Pancreas (tissue), 10 donors: ENCODE data around the gene NAA20. TPM values are rescaled to one million over a fixed set of nuclear protein-coding genes. Genes with fewer than 3 reads are reported as not detected.

Experiments used
- ATAC-seq, 4 donors: fragments of 200-7000 bp; cut with Tn5 transposase; one replicate each; pipeline versions ENCODE4 v1.8.0 to v1.9.1; 2020; ENCODE audit warnings: mild to moderate bottlenecking in 4 of 4, moderate library complexity in 4 of 4
- DNase-seq, 6 donors: peaks; one replicate each; pipeline ENCODE4 v3.0.0-alpha.2; 2020
- FAIRE-seq: peaks from 2 replicates; lab custom pipeline; 2012; peaks lifted over from hg19 to GRCh38; lab: Jason Lieb, UNC
- H3K27ac ChIP-seq, 4 donors: fragments of 200-600 bp; sonication (generic); 1 replicate in 3 of 4; 2 replicates in 1 of 4; pipeline versions ENCODE4 v1.5.0 to v1.8.0; 2020
- H3K27me3 ChIP-seq, 4 donors: fragments of 200-600 bp; one replicate each; pipeline ENCODE4 v1.8.0; 2021
- H3K36me3 ChIP-seq, 3 donors: fragments of 200-600 bp; sonication (generic) in 1 of 3; one replicate each; pipeline versions ENCODE4 v1.5.0 to v1.8.0; 2020 to 2021
- H3K4me1 ChIP-seq, 3 donors: fragments of 200-600 bp; one replicate each; pipeline ENCODE4 v1.8.0; 2021
- H3K4me3 ChIP-seq, 4 donors: fragments of 200-600 bp; sonication (generic) in 2 of 4; one replicate each; pipeline versions ENCODE4 v1.5.0 to v1.8.0; 2020 to 2021
- H3K9me3 ChIP-seq, 4 donors: fragments of 200-600 bp; one replicate each; pipeline ENCODE4 v1.8.0; 2021
- CTCF ChIP-seq, 4 donors: fragments of 200-600 bp; sonication (generic) in 3 of 4; IDR thresholded peaks; one replicate each; pipeline versions ENCODE4 v1.5.0 to v1.8.0; 2021; ENCODE audit warnings: antibody characterized with exemption in 4 of 4
- WGBS, 2 donors: extraction: QIAGEN DNeasy Blood & Tissue Kit; methylation state at CpG; one replicate each; pipeline ENCODE4 v1.1.7; 2013; 5-methylcytosine and 5-hydroxymethylcytosine counted together
- intact Hi-C, 3 donors: fragments of 100-400 bp; cut with DNase I; formaldehyde crosslinking; loops; one replicate each; pipeline versions ENCODE4 v1.11.1 to v1.14.2; 2022
- polyA plus RNA-seq, 2 donors: library from polyadenylated mRNA; stranded (reverse); fragments of 200-250 nt; gene quantifications; one replicate each; pipeline ENCODE4 v1.2.3, GENCODE V29; 2013
- total RNA-seq, 6 donors: library from RNA; stranded (reverse); fragmentation: NEBNext Ultra II Directional in 4 of 6; extraction: Animal tissue kit (Norgen Biotek cat#: 25700) in 4 of 6; gene quantifications; one replicate each; pipeline versions ENCODE4 v1.2.1 to v1.2.4, GENCODE V29; 2021 to 2023
- donor health status: healthy with polysubstance abuse.
- donor health status: DM: no; HTN: no; CAD: no; lungs with moderate emphysema.
- donor health status: DM: no; HTN: no; CAD: no.
- donor health status: control.
- donor health status: control.
- donor health status: Bipolar disorder and iron deficiency.
- donor health status: DM: yes; HTN: yes; CAD: no.
- donor health status: DM: no; HTN: no; CAD: no.
- donor health status: DM: no; HTN: no; CAD: no.
- donor health status: DM: yes; HTN: yes; CAD: no.

NAA20 gene
- total and polyA plus RNA-seq, 8 donors = 28.0 to 124 (median 36.0) TPM

- H3K4me1 ChIP-seq = peaks cover 32 to 48% (median 45%) of the 10 kb centered on the region in 3 donors
- 49 to 61% methylated on average over 9 of the region's 9 CpGs for WGBS, 2 donors
- no peaks in the 10 kb centered on the region for H3K27me3 ChIP-seq
- H3K36me3 ChIP-seq = peaks cover 0 to 22% (median 7%) of the 10 kb centered on the region in 3 donors
- intact Hi-C loops = loop anchor here (10.0 kb wide), 3 partner anchors 92 to 302 kb away; no protein-coding TSS in a partner anchor
- peak overlapping the region in 1 of 4 donors; percentile 28 for H3K27ac ChIP-seq
- TF ChIP-seq CTCF (IDR thresholded peaks at IDR 0.05) = no peak
- no peak for FAIRE-seq
- DNase-seq = no peak
- H3K4me3 ChIP-seq = no peak overlapping the region
- no peaks in the 10 kb centered on the region for H3K9me3 ChIP-seq
- ATAC-seq = no peak
Measured at GRCh38 chr20:19996917-19997316, 20.2 kb upstream of the NAA20 start.

GRCh38 chr20:19998990-19999705, 18.0 kb upstream of the NAA20 start:
- DNase-seq (peak in 4 of 6 donors; percentile 54 to 80 (median 68)), ATAC-seq (peak; percentile 57 to 87 (median 80)), FAIRE-seq (no peak)
- WGBS, 2 donors = 39 to 59% methylated on average over 7 of the region's 7 CpGs
- H3K27ac ChIP-seq = peak overlapping the region in 3 of 4 donors; percentile 26 to 55 (median 43)
- peaks cover 16 to 45% (median 34%) of the 10 kb centered on the region in 3 donors for H3K4me1 ChIP-seq
- no peak for TF ChIP-seq CTCF (IDR thresholded peaks at IDR 0.05)
- H3K27me3 ChIP-seq = no peaks in the 10 kb centered on the region
- intact Hi-C loops = loop anchor here (10.0 kb wide), 3 partner anchors 94 to 304 kb away; no protein-coding TSS in a partner anchor
- no peak overlapping the region for H3K4me3 ChIP-seq
- peaks cover 0 to 22% (median 7%) of the 10 kb centered on the region in 3 donors for H3K36me3 ChIP-seq
- no peaks in the 10 kb centered on the region for H3K9me3 ChIP-seq

GRCh38 chr20:20000211-20000968, 16.8 kb upstream of the NAA20 start:
- Histone ChIP-seq H3K36me3 (peaks cover 0 to 22% (median 7%) of the 10 kb centered on the region in 3 donors), H3K9me3 (no peaks in the 10 kb centered on the region), H3K27ac (no peak overlapping the region), H3K27me3 (no peaks in the 10 kb centered on the region), H3K4me1 (peaks cover 18 to 47% (median 29%) of the 10 kb centered on the region in 3 donors), H3K4me3 (no peak overlapping the region)
- WGBS, 2 donors = 84 to 87% methylated on average over 14 of the region's 14 CpGs
- no peak for ATAC-seq
- no peak for DNase-seq
- FAIRE-seq = no peak
- intact Hi-C loops = loop anchor here in 1 of 3 donors (10.0 kb wide), 1 partner anchor 316 kb away; no protein-coding TSS in a partner anchor
- no peak for TF ChIP-seq CTCF (IDR thresholded peaks at IDR 0.05)

- no peak for DNase-seq
Measured at GRCh38 chr20:20002101-20002998, 14.8 kb upstream of the NAA20 start.

More at GRCh38 chr20:20002101-20002998, 14.8 kb upstream of the NAA20 start:
- intact Hi-C loops = loop anchor here in 1 of 3 donors (10.0 kb wide), 1 partner anchor 318 kb away; no protein-coding TSS in a partner anchor
- no peak for TF ChIP-seq CTCF (IDR thresholded peaks at IDR 0.05)
- peaks cover 0 to 16% (median 7%) of the 10 kb centered on the region in 3 donors for H3K36me3 ChIP-seq
- 50 to 63% methylated on average over 9 of the region's 9 CpGs for WGBS, 2 donors
- H3K27me3 ChIP-seq = no peaks in the 10 kb centered on the region
- peak overlapping the region in 2 of 4 donors; percentile 36 to 57 for H3K27ac ChIP-seq
- ATAC-seq (no peak), FAIRE-seq (no peak)
- H3K4me1 ChIP-seq = peaks cover 18 to 47% (median 29%) of the 10 kb centered on the region in 3 donors
- no peaks in the 10 kb centered on the region for H3K9me3 ChIP-seq
- no peak overlapping the region for H3K4me3 ChIP-seq
